ENCODE data around the gene SPP1. TPM values are rescaled to one million over a fixed set of nuclear protein-coding genes. Genes with fewer than 3 reads are reported as not detected.

The SPP1 gene
- total and polyA plus RNA-seq, 10 of the 15 experiments (the other 5 are each of a cell fraction or from before 2014, with no cell fraction given) = 0.05 to 1.1 (median 0.39) TPM; not detected in 6

GRCh38 chr4:88003261-88003660, 27.7 kb downstream of the SPP1 start:
- intact Hi-C loops (cut with micrococcal nuclease; ENCODE audit: unreplicated experiment) (no loop called here), in situ Hi-C loops (cut with MboI) (no loop called here)
- H3K4me2 ChIP-seq (ENCODE audit: control insufficient read depth, insufficient read depth) = no peak overlapping the region
- no peak overlapping the region for H3K27ac ChIP-seq (ENCODE audit: control insufficient read depth, insufficient read depth)
- ATAC-seq (no peak), FAIRE-seq (no peak), DNase-seq (ENCODE audit: low read depth, low spot score) (no peak)
- no peak overlapping the region for H2AFZ ChIP-seq (ENCODE audit: control insufficient read depth, low read depth, low read length)
- H3K27me3 ChIP-seq (replicated peaks in 1 of 2; ENCODE audit: control insufficient read depth in 2 of 2, insufficient read depth in 2 of 2, low read length in 1 of 2) = no peaks in the 10 kb centered on the region
- H3K79me2 ChIP-seq (ENCODE audit: control insufficient read depth, insufficient read depth, low read length) = peaks cover 3% of the 10 kb centered on the region; the same call in 1 of the 2 replicates
- WGBS (ENCODE audit: insufficient coverage, insufficient replicate concordance, low lambda C conversion rate, missing lambda C conversion rate) = 35% methylated on average over 3 of the region's 3 CpGs
- no TSS peak for BruUV-seq (replicated peaks)
- no peak overlapping the region for H3K4me3 ChIP-seq
- H3K9ac ChIP-seq (ENCODE audit: control insufficient read depth, insufficient read depth, low read length) = no peak overlapping the region
- H3K4me1 ChIP-seq (ENCODE audit: control insufficient read depth, insufficient read depth, low read length) = no peaks in the 10 kb centered on the region
- no peaks in the 10 kb centered on the region for H3K36me3 ChIP-seq (ENCODE audit: control insufficient read depth in 2 of 2, insufficient read depth in 2 of 2, low read length in 1 of 2)
- RAD21 ChIA-PET (ENCODE audit: unreplicated experiment) = no interaction called here
- SMC1A ChIA-PET (ENCODE audit: uncharacterized antibody, unreplicated experiment) = no interaction called here
- CTCF ChIA-PET = interaction anchor here (0.6 kb wide), 1 partner anchor 36 kb away, joined by 4 read pairs; no protein-coding TSS in a partner anchor
- POLR2A ChIA-PET = no interaction called here
- no peaks in the 10 kb centered on the region for H3K9me3 ChIP-seq (replicated peaks; ENCODE audit: control insufficient read depth, insufficient read depth, low read length)
- no peaks in the 10 kb centered on the region for H4K20me1 ChIP-seq (ENCODE audit: control insufficient read depth, insufficient read depth)
- TF ChIP-seq, protein P1, sequence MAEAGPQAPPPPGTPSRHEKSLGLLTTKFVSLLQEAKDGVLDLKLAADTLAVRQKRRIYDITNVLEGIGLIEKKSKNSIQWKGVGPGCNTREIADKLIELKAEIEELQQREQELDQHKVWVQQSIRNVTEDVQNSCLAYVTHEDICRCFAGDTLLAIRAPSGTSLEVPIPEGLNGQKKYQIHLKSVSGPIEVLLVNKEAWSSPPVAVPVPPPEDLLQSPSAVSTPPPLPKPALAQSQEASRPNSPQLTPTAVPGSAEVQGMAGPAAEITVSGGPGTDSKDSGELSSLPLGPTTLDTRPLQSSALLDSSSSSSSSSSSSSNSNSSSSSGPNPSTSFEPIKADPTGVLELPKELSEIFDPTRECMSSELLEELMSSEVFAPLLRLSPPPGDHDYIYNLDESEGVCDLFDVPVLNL (IDR thresholded peaks at IDR 0.05; ENCODE audit: low read depth, low read length) = no peak
- TF ChIP-seq BHLHE40 (IDR thresholded peaks at IDR 0.05; ENCODE audit: borderline replicate concordance in 1 of 2, low read depth in 2 of 2, low read length in 1 of 2) (no peak), STAT1 (conservative IDR thresholded peaks at IDR 0.05) (no peak), WRNIP1 (IDR thresholded peaks at IDR 0.05; ENCODE audit: borderline replicate concordance, low read depth, low read length) (no peak), NKRF (conservative IDR thresholded peaks at IDR 0.05) (no peak), HDAC2 (IDR thresholded peaks at IDR 0.05) (no peak), CREB1 (IDR thresholded peaks at IDR 0.05; ENCODE audit: low read depth) (no peak), MTA3 (IDR thresholded peaks at IDR 0.05; ENCODE audit: borderline replicate concordance, low read length) (no peak), CREM (IDR thresholded peaks at IDR 0.05; ENCODE audit: low read depth) (no peak), SUZ12 (IDR thresholded peaks at IDR 0.05; ENCODE audit: unreplicated experiment) (no peak), ZNF384 (IDR thresholded peaks at IDR 0.05; ENCODE audit: borderline replicate concordance, low read depth, low read length) (no peak), SMC3 (IDR thresholded peaks at IDR 0.05; ENCODE audit: borderline replicate concordance, low read length) (no peak), ZNF217 (IDR thresholded peaks at IDR 0.05) (no peak), MLLT1 (IDR thresholded peaks at IDR 0.05) (no peak), HDGF (IDR thresholded peaks at IDR 0.05) (no peak)
- TF ChIP-seq, protein P2, sequence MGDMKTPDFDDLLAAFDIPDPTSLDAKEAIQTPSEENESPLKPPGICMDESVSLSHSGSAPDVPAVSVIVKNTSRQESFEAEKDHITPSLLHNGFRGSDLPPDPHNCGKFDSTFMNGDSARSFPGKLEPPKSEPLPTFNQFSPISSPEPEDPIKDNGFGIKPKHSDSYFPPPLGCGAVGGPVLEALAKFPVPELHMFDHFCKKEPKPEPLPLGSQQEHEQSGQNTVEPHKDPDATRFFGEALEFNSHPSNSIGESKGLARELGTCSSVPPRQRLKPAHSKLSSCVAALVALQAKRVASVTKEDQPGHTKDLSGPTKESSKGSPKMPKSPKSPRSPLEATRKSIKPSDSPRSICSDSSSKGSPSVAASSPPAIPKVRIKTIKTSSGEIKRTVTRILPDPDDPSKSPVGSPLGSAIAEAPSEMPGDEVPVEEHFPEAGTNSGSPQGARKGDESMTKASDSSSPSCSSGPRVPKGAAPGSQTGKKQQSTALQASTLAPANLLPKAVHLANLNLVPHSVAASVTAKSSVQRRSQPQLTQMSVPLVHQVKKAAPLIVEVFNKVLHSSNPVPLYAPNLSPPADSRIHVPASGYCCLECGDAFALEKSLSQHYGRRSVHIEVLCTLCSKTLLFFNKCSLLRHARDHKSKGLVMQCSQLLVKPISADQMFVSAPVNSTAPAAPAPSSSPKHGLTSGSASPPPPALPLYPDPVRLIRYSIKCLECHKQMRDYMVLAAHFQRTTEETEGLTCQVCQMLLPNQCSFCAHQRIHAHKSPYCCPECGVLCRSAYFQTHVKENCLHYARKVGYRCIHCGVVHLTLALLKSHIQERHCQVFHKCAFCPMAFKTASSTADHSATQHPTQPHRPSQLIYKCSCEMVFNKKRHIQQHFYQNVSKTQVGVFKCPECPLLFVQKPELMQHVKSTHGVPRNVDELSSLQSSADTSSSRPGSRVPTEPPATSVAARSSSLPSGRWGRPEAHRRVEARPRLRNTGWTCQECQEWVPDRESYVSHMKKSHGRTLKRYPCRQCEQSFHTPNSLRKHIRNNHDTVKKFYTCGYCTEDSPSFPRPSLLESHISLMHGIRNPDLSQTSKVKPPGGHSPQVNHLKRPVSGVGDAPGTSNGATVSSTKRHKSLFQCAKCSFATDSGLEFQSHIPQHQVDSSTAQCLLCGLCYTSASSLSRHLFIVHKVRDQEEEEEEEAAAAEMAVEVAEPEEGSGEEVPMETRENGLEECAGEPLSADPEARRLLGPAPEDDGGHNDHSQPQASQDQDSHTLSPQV (IDR thresholded peaks at IDR 0.05) = no peak

Measured in GM12878 (cell line).